Stomach (tissue), 9 donors: ENCODE results near the gene MIPEP. TPM values are rescaled to one million over a fixed set of nuclear protein-coding genes. Genes with fewer than 3 reads are reported as not detected.

Experiments used
- DNase-seq, 2 donors: peaks; one replicate each; pipeline versions ENCODE4 v3.0.0 to v3.0.0-alpha.2; 2013 to 2019
- H3K27ac ChIP-seq, 5 donors: fragments of 200-600 bp in 4 of 5; sonication (generic) in 4 of 5; one replicate each; pipeline ENCODE4 v1.5.1; 2013 to 2019; ENCODE audit warnings: mild to moderate bottlenecking in 1 of 5, moderate library complexity in 1 of 5
- H3K27me3 ChIP-seq, 3 donors: fragments of 200-600 bp; sonication (generic); one replicate each; pipeline ENCODE4 v1.5.1; 2017 to 2019; ENCODE audit warnings: mixed run types in 1 of 3
- H3K36me3 ChIP-seq, 4 donors: fragments of 200-600 bp; sonication (generic); 1 replicate in 3 of 4; 2 replicates in 1 of 4; pipeline ENCODE4 v1.5.1; 2016 to 2019
- H3K4me1 ChIP-seq, 4 donors: fragments of 200-600 bp; sonication (generic); one replicate each; pipeline ENCODE4 v1.5.1; 2016 to 2019
- H3K4me3 ChIP-seq, 4 donors: fragments of 200-600 bp; sonication (generic) in 3 of 4; one replicate each; pipeline ENCODE4 v1.5.1; 2016 to 2019; ENCODE audit warnings: mild to moderate bottlenecking in 1 of 4
- H3K9me3 ChIP-seq, 4 donors: fragments of 200-600 bp; sonication (generic); one replicate each; pipeline ENCODE4 v1.5.1; 2016 to 2019
- CTCF ChIP-seq, 7 experiments: fragments of 450-650 bp in 4 of 7; fragments of 200-600 bp in 3 of 7; sonication (generic) in 3 of 7; IDR thresholded peaks; one replicate each; pipeline ENCODE4 v1.5.1; 2016 to 2019; ENCODE audit warnings: antibody characterized with exemption in 7 of 7, control low read depth in 2 of 7, mild to moderate bottlenecking in 1 of 7
- EP300 ChIP-seq: sonication (generic); formaldehyde crosslinking; IDR thresholded peaks from one replicate; pipeline ENCODE4 v1.6.1; 2017; ENCODE audit warnings: antibody characterized with exemption
- POLR2A ChIP-seq, 4 donors: fragments of 450-650 bp; IDR thresholded peaks; one replicate each; pipeline ENCODE4 v1.6.1; 2016; ENCODE audit warnings: antibody characterized with exemption in 4 of 4, control low read depth in 2 of 4, mild to moderate bottlenecking in 1 of 4, moderate library complexity in 1 of 4
- POLR2AphosphoS5 ChIP-seq, 3 donors: sonication (generic); formaldehyde crosslinking; IDR thresholded peaks; one replicate each; pipeline ENCODE4 v1.6.1; 2016; ENCODE audit warnings: antibody characterized with exemption in 3 of 3
- WGBS, 5 donors: extraction: QIAGEN DNeasy Blood & Tissue Kit in 3 of 5; methylation state at CpG; one replicate each; pipeline versions ENCODE4 v1.1.5 to v1.1.7; 2013 to 2018; 5-methylcytosine and 5-hydroxymethylcytosine counted together
- intact Hi-C: fragments of 100-400 bp; cut with DNase I; formaldehyde crosslinking; loops from one replicate; pipeline ENCODE4 v1.15.1; 2023; ENCODE audit warnings: low total_unique reads
- polyA plus RNA-seq, 3 donors: library from polyadenylated mRNA; stranded (reverse); fragments of 200-250 nt; gene quantifications; one replicate each; pipeline ENCODE4 v1.2.3, GENCODE V29; 2013
- total RNA-seq, 5 donors: library from RNA; depleted of rRNA; stranded (reverse); fragments of >200 nt; gene quantifications; one replicate each; pipeline versions ENCODE4 v1.1.0 to v1.2.3, GENCODE V29; 2014 to 2016
- donor health status: healthy with polysubstance abuse.
- donor health status: Bipolar disorder and iron deficiency.
- donor health status: healthy.

MIPEP gene
- total and polyA plus RNA-seq, 8 donors: 1.2 to 43.2 (median 15.2) TPM

DNA sequence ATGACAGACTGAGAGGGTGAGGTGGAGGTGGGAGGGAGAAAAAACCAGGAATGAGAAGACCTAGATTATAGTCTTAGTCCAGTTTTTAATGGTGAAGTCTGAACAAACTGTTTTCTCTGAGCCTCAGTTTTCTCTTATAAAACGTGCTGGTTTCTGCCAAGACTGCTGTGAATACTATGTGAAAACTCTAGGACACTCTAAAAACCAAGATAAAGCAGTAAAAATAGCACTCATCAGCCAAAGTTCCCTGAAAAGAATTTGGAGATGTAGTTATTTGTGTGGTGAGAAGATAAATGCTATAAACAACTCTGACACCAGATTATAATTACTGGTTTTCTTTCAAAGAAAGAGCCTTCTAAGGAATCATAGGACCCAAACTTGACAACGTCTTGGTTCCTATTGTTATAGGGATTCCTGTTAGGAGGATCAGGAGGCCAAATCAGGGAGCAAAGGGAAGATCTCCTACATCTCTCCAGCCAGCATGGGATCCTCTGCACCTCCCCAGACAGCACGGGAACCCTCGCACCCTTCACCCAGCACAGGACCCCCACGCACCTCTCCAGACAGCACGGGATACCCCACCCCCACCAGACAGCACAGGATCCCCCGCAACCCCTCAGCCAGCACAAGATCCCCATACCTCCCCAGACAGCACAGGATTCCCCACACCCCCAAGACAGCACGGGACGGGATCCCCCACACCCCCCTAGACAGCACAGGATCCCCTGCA, 130.2 kb downstream of the MIPEP start:
- Histone ChIP-seq H3K27me3 (no peaks in the 10 kb centered on the region), H3K27ac (peak overlapping the region in 1 of 5 donors; percentile 58), H3K4me3 (no peak overlapping the region), H3K36me3 (peaks cover 0 to 17% (median 3%) of the 10 kb centered on the region in 4 donors), H3K9me3 (no peaks in the 10 kb centered on the region), H3K4me1 (peaks cover 0 to 17% (median 5%) of the 10 kb centered on the region in 4 donors)
- intact Hi-C loops: no loop called here
- DNase-seq: no peak
- WGBS, 5 donors: 78 to 90% (median 88%) methylated on average over 8 to 9 of the region's 9 CpGs
- TF ChIP-seq POLR2AphosphoS5 (IDR thresholded peaks at IDR 0.05) (no peak), POLR2A (IDR thresholded peaks at IDR 0.05) (no peak), EP300 (no peak)

- Histone ChIP-seq H3K27ac (peak overlapping the region in 2 of 5 donors; percentile 3 to 40), H3K9me3 (no peaks in the 10 kb centered on the region), H3K4me1 (peaks cover 0 to 30% (median 14%) of the 10 kb centered on the region in 4 donors), H3K4me3 (no peak overlapping the region), H3K36me3 (peaks cover 0 to 16% (median 10%) of the 10 kb centered on the region in 4 donors), H3K27me3 (no peaks in the 10 kb centered on the region)
- 62 to 76% (median 69%) methylated on average over 2 of the region's 2 CpGs for WGBS, 5 donors
- no peak for TF ChIP-seq EP300
- no peak for TF ChIP-seq CTCF (IDR thresholded peaks at IDR 0.05)
- no peak for TF ChIP-seq POLR2A (IDR thresholded peaks at IDR 0.05)
- TF ChIP-seq POLR2AphosphoS5 (IDR thresholded peaks at IDR 0.05): no peak
- intact Hi-C loops: no loop called here
- DNase-seq: no peak
These were observed 134.2 kb downstream of the MIPEP start for GRCh38 chr13:23754997-23755396.

DNA sequence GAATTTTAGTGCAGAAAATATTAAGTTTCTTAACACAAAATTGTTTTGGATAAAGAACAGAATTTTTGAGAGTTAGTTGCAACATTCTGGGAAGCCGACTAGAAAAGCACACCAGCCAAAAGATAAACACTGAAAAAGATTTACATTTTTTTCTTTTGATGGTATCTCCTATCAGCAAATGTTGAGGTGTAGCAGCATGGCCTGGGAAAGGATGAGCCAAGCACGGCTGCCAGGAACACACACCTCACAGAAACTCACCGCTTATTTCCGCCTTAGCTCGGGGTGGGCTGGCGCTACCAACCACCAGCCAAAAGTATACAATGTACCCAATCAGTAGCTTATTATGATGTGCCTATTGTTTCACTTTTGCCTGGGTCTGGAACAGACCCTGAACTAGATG, 134.7 kb downstream of the MIPEP start:
- no peaks in the 10 kb centered on the region for H3K27me3 ChIP-seq

DNA sequence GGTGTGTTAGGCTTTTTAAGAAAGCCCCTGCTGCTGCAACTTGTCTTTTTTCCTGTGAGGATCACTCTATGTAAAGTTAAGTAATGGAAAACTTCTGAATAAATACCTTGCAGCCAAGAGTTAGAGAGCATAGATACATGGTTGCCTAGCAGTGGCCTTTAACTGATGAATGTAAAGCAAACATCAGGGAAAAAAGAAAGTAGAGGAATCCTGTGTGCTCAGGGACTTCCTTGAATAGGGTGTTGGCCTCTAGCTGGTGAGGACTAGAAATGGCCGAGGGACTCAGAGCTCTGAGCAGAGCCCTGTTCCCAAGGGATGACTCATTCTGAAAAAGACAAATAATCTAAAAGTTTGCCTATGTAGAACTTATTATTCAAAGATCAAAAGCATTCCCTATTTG, 135.7 kb downstream of the MIPEP start:
- H3K36me3 ChIP-seq: peaks cover 0 to 9% (median 5%) of the 10 kb centered on the region in 4 donors
- no peaks in the 10 kb centered on the region for H3K27me3 ChIP-seq
- TF ChIP-seq EP300: no peak
- 15 to 37% (median 24%) methylated on average over 1 of the region's 1 CpG for WGBS, 5 donors
- peaks cover 0 to 32% (median 19%) of the 10 kb centered on the region in 4 donors for H3K4me1 ChIP-seq
- peak in 1 of 2 donors; percentile 78 for DNase-seq
- intact Hi-C loops: no loop called here
- H3K9me3 ChIP-seq: no peaks in the 10 kb centered on the region
- peak overlapping the region in 2 of 5 donors; percentile 40 to 51 for H3K27ac ChIP-seq
- no peak overlapping the region for H3K4me3 ChIP-seq

More for the DNA sequence above, 134.7 kb downstream of the MIPEP start:
- H3K4me1 ChIP-seq: peaks cover 0 to 30% (median 14%) of the 10 kb centered on the region in 4 donors
- DNase-seq: no peak
- H3K36me3 ChIP-seq: peaks cover 0 to 11% (median 8%) of the 10 kb centered on the region in 4 donors
- peak overlapping the region in 2 of 5 donors; percentile 3 to 40 for H3K27ac ChIP-seq
- no peaks in the 10 kb centered on the region for H3K9me3 ChIP-seq
- H3K4me3 ChIP-seq: no peak overlapping the region
- TF ChIP-seq POLR2A (IDR thresholded peaks at IDR 0.05) (no peak), EP300 (no peak), CTCF (IDR thresholded peaks at IDR 0.05) (no peak), POLR2AphosphoS5 (IDR thresholded peaks at IDR 0.05) (no peak)
- WGBS, 5 donors: 64 to 83% (median 67%) methylated on average over 6 of the region's 6 CpGs
- intact Hi-C loops: no loop called here

- intact Hi-C loops: no loop called here
- no peak overlapping the region for H3K4me3 ChIP-seq
- H3K9me3 ChIP-seq: no peaks in the 10 kb centered on the region
- H3K27ac ChIP-seq: no peak overlapping the region
- peaks cover 0 to 37% (median 21%) of the 10 kb centered on the region in 4 donors for H3K4me1 ChIP-seq
- peaks cover 0 to 9% (median 5%) of the 10 kb centered on the region in 4 donors for H3K36me3 ChIP-seq
- DNase-seq: no peak
- TF ChIP-seq CTCF (IDR thresholded peaks at IDR 0.05) (no peak), POLR2A (IDR thresholded peaks at IDR 0.05) (no peak), EP300 (no peak), POLR2AphosphoS5 (IDR thresholded peaks at IDR 0.05) (no peak)
- no peaks in the 10 kb centered on the region for H3K27me3 ChIP-seq
- WGBS, 5 donors: 15 to 37% (median 16%) methylated on average over 1 of the region's 1 CpG
These were observed 136.8 kb downstream of the MIPEP start for GRCh38 chr13:23752111-23753001.
